Stimulated activated CD8-positive, alpha-beta memory T cell treated with anti-CD3 and anti-CD28 coated beads, Interleukin-15, amount 100 ng/mL, for 4 hours (primary cell): ENCODE data around the gene MLXIPL.
"Not testable (repeated sequence)": the region's sequence is repeated elsewhere in the genome, so short reads cannot be mapped to it uniquely, and the experiment has no call there.

ENCODE experiments used
- DNase-seq, 2 donors: peaks; one replicate each; pipeline ENCODE4 v3.0.0-alpha.2; 2020; ENCODE audit warnings: low read depth in 2 of 2

MLXIPL gene

GRCh38 chr7:73612598-73613269 lies 11.6 kb downstream of the MLXIPL start:
- DNase-seq = no peak

- no peak for DNase-seq
These were observed 13.2 kb downstream of the MLXIPL start for GRCh38 chr7:73611017-73611555.

GRCh38 chr7:73610105-73610504 lies 14.2 kb downstream of the MLXIPL start:
- DNase-seq = no peak

DNA sequence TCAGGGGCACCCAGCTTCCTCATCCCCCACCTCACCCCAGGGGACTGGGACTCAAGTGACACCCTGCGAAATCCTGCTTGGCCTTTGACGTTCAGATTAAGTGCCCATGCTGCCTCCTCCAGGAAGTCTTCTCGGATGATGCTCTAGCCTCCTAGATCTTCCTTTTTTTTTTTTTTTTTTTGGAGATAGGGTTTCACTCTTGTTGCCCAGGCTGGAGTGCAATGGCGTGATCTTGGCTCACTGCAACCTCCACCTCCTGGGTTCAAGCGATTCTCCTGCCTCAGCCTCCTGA lies 16.7 kb downstream of the MLXIPL start:
- DNase-seq = not testable (repeated sequence)

DNA sequence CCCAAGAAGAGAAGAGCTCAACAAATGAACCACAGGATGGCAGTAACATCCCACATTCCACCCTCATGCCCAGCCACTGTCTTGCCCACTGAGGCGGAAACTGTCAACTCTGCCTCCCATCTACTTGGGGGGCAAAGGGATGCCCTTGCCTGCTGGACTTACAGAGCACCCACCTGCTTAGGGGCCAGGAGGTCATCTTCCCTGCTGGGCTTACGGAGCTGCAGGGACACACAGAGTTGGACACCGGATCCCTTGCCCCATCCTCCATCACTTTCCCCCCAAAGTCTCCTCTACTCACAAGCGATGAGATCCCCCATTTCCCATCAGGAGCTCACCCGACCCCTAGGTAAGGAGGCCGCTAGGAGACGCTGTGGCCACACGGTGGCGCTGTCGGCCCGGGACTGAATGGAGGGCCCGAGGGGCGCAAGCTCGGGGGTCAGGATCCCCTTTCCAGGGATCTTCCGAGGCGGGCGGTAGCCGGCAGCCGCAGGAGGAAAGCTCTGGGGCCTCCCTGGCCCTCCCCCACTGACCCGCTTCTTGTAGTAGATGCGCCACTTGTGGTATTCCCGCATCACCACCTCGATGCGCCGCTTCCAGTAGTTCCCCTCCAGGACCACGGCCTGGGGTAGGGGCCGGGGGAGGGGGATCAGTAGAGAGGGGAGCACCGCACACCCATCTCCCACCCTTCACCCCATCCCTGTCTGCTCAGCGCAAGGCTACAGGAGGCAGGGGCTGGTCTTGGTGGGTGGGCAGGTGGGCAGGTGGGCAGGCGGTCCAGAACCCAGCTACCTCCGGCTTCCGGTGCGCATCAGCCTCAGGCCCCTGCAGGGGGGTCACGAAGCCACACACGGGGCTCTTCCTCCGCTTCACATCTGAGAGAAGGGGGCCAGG lies 17.3 kb downstream of the MLXIPL start:
- peak; percentile 18 to 23 for DNase-seq

- DNase-seq = no peak
These were observed 18.6 kb downstream of the MLXIPL start for GRCh38 chr7:73605601-73606220.

DNA sequence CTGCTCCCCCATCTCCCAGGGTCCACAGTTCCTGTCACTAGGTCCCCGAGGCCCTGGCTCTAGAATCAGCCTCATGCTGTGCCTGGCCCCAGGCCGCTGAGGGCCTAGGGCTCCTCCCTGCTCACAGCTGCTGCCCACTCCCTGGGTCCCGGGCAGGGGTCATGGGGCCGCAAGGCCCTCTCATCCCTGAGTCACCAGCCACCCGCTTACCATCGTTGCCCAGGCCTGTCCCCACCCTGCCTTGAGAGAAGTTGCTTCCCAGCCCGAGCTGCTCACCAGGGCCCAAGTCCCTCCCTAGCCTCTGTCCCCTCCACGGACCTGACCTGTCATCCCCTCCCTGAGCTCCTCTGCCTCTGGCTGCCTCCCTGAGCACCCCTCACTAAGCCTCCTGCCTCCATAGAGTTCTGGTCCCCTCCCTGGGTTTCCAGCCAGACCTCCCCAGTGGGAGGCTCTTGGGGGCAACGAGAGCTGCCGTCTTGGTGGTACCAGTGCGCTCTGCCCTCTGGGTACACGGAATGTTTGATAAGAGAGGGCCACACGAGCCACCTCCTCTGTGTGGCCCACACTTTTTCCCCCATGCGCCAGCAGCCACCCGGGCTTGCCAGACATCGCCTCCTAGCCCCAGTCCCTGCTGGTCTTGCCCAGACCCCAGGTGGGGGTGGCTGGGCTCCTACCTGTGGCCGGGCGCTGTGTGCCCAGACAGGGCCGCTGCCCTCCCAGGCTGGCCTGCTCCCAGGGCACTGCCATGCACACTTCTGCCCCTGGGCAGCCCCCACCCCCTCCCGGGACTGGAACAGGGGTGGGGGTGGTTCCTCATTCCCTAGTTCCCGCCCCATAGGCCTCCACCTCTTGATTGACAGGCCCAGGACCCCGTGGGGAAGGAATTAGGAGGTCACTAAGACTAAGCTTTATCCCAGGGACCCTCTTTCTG lies 21.3 kb downstream of the MLXIPL start:
- DNase-seq = no peak

DNA sequence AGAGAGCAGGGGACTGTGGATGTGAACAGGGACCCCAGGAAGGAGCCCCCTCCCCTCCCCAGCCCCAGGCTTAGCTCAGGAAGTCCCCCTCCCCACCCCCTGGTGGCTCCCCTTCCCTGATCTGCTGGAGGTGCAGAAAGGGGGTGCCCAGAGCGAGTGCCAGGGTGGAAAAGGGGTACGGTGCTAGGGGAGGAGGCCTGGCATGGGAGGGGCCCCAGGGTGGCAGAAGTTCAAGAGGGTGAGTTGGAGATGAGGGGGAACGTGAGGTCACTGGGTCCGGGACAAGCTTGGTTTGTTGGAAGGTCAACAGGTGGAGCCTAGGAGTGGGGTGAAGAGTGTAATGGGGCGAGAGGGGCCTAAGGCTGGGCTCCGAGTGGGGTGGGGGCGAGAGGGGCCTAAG lies 24.4 kb downstream of the MLXIPL start:
- DNase-seq = no peak

GRCh38 chr7:73599151-73599882 lies 25.0 kb downstream of the MLXIPL start:
- DNase-seq = no peak

GRCh38 chr7:73597978-73598782 lies 26.1 kb downstream of the MLXIPL start:
- DNase-seq = no peak

DNA sequence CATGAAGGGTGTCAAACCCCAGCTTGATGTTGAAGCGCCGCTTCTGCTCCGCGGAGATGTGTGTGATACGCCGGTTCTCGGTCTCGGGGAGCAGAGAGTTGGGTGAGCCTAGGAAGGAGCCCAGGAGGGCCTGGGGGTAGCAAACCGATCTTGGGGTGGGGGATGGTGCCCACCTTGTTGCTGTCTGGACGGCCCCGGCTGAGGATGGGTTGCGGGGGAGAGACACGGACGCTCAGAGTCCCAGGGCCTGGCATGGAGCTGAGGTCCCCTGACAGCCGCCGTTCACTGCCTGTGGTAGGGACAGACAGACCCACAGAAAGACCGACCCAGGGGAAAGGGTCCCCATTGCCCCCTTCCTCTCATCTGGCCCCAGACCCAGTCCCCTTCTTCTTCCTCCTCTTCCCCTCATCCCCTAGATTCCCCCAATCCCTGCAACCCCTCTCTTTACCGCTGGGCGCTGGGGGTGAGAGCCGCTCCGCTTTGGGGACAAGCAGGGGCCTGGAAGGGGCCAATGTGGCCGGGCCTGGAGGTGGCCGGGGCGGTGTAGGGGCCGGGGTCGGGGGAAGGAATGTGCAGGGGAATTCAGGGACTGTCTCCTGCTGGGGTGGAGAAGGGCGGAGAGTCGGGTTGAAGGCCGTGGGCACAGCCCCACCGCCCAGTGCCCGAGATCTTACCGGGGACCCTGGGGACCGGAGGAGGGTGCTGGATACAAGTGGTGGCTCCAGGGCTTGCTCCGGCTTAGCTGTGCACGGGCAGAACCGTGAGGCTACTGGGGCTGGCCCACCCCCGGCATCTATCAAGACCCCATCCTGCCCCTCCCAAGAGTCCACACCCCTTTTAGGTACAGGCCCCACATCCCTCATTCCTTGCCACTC lies 27.9 kb downstream of the MLXIPL start:
- DNase-seq = no peak

DNA sequence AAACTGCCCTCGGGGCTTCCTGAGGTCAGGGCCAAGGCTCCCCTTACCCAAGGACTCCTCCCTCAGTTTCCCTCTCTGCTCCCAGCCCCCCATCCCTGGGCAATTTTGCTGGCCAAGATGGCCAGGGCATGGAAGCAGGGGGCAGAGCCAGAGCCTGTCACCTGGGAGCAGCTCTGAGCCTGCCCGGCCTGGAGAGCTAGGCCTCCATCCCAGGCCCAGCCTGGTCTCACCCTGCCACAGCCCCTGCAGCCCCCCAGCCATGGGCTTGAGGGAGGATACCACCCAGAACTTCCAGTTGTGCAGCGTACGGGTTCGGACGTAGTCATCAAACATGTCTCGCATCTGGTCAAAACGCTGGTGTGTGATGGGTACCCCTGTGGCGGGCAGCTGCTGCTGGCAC lies 29.0 kb downstream of the MLXIPL start:
- no peak for DNase-seq

- DNase-seq = no peak
These were observed 30.9 kb downstream of the MLXIPL start for GRCh38 chr7:73593207-73594045.

DNA sequence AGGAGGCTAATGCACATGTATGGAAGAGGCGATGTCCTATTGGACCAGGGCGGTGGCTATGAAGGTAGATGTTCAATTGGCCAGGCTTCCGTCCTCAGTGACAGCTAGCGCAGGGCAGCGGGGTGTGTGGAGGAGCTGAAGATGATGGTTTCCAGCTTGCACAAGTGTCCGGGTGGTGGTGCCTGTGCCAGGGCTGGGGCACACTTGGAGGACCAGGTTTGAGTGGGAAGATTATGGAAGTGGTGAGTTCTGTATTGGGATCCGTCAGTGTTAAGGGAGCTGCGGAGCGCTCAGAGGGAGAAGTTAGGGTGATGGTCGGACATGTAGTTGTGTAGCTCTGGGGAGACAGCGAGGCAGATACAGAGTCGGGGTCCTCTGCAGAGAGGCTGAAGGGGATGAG lies 37.4 kb downstream of the MLXIPL start:
- DNase-seq = no peak

DNA sequence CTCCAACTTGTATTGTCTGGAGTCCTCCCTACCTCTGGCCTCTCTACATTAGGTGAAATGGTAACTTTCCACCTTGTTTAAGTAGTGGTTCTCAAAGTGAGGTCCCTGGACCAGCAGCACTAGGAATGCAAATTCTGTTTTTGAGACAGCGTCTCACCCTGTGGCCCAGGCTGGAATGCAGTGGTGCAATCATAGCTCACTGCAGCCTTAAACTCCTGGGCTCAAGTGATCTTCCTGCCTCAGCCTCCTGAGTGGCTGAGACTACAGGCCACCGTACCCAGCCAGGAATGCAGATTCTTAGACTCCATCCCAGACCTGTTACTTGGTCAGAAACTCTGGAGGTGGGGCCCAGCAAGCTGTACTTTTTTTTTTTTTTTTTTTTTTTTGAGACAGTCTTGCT lies 39.1 kb downstream of the MLXIPL start:
- no peak for DNase-seq

DNA sequence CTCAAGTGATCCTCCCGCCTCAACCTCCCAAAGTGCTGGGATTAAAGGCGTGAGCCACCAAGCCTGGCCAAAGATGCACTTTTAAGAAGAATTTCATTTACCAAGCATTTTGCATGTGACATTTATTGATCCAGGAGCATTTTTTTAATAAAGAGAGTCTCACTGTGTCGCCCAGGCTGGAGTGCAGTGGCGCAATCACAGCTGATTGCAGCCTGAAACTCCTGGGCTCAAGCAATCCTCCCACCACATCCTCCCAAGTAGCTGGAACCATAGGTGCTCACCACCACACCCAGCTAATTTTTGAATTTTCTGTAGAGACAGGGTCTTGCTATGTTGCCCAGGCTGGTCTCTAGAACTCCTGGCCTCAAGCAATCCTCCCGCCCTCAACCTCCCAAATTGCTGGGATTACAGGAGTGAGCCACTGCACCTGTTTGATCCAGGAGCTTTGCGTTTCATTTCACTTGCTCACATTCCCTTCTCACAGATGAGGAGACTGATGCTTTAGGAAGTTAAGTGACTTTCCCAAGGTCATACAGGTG lies 41.6 kb downstream of the MLXIPL start:
- DNase-seq = no peak

DNA sequence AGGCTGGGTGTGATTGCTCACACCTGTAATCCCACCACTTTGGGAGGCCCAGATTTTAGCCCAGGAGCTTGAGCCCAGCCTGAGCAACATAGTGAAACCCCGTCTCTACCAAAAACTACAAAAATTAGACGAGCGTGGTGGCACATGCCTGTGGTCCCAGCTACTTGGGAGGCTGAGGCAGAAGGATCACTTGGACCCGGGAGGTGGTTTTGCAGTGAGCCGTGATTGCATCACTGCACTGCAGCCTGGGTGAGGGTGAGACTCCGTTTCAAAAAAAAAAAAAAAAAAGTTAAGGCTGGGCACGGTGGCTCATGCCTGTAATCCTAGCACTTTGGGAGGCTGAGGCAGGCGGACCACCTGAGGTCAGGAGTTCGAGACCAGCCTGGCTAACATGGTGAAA lies 43.3 kb downstream of the MLXIPL start:
- not testable (repeated sequence) for DNase-seq
